Fibroblast of peridontal ligament (primary cell): ENCODE data around the gene BPIFB3.
"Not testable (repeated sequence)": the region's sequence is repeated elsewhere in the genome, so short reads cannot be mapped to it uniquely, and the experiment has no call there.

ENCODE experiments used
- DNase-seq: peaks from one replicate; pipeline ENCODE4 v3.0.0-alpha.2; 2010; ENCODE audit errors: extremely low read depth

BPIFB3 gene

DNA sequence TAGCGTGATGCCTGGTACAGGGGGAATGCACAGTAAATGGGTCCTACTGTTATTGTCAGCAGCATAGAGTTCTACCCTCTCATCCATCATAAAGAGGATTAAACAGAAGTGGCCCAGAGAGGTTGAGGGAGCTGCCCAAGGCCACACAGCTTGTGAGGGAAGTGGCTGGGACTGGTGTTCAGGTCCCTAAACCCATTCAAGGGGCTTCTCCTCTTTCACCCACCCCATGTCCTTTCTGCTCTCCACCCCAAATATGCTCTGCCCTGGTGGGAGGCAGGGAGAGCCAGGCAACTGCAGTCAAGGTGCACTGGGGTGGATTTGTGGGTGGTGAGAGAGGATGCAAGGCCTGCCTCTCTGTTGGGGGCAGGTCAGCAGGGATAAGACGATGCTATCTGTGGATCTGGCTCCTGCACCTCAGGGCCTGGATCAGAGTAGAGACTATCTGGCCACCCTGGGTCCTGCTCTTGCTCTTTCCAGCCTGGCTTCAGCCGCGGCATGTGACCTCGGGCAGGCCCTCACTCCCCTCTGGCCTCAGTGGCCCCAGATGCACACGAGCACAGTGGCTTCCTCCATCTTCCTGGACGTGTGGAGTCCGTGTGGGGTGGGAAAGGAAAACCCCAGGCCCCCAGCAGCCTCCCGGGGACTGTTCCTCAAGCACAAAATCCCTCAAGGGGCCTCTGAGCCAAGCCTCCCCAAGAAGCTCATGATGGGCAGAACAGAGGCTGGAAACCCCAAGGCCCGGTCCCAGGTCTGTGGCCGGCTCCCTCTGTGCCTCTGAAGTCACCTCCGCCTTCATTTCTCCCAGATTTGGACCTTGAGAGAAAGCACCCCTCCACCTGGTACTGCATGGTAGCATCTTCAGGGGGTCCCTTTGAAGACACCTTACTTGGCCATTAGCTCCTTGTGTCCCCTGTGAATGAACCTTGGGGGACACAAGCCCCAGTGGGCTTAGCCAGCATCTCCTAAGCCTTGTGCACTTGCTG lies 25.6 kb upstream of the BPIFB3 start:
- DNase-seq = no peak

DNA sequence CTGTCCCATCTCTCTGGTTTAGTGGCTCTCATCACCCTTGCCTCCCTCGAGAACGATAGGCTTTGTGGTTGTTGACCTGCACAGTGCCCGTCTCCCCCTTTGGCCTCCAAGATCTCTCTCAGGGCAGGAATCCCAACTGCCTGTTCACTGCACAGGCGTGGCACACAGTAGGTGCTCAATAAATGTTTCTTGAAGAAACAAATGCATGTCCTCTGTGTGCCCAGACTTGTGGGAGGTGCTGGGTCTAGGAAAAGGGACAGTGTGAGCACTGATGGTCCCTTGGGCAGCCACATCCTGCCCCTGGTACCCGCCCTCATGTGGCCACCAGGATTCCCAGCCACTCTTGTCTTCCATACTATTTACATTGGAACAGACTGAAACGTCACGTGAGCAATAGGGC lies 24.8 kb upstream of the BPIFB3 start:
- no peak for DNase-seq

DNA sequence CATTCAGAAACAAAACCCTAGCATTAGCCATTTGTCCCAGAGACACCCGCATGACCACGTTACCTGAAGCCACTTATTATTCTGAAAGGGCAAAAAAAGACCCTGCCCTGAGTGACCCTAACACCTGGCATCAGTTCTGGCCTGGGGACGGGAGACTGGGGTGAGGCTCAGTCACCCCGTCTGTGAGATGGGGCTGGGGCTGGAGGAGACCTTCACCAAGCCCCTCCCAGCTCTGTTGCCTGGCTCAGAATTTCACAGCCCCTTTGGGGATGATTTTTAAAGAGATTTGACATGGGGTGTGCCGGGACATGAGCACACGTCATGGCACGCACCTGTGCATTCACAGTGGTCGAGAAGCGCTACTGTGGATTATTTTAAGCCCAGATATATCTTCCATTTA lies 23.6 kb upstream of the BPIFB3 start:
- DNase-seq = no peak

DNA sequence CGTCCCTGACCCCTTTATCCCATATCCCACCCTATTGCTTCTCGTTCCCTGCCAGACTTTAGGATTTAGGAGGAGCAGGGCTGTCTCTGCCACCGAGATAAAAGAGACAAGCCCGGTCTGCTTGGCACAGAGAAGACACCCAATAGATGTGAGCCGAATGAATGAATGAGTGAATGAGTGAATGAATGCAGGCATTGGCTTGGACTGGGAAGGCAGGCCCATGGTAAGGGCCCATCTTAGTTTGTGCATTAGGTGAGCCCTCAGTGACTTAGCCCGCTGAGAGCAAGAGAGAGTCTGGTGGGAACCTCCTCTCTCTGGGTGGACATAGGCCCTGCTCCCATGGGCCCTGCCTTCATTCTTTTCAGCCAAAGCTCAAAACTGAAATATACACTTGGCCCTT lies 23.1 kb upstream of the BPIFB3 start:
- DNase-seq = no peak

DNA sequence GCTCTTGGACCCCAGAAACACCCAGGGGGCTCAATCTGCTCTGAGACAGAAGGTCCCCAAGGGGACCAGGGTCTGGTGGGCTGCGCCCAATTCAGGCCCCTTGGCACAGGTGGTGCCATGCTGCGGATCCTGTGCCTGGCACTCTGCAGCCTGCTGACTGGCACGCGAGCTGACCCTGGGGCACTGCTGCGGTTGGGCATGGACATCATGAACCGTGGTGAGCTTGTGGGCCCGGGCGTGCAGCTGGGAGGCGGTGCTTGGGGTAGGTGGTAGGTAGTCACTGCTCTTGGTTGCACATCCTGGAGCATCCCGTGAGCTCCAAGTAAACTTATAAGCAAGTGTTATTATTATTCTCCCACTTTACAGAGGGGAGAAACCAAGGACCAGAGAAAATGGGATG lies 22.2 kb upstream of the BPIFB3 start, which contains the start of gene BPIFB6:
BPIFB6 (plus strand) TSS at position 118 of the 400 bp plus-strand sequence; CDS start at position 118, 0 bp downstream.
- DNase-seq = no peak

DNA sequence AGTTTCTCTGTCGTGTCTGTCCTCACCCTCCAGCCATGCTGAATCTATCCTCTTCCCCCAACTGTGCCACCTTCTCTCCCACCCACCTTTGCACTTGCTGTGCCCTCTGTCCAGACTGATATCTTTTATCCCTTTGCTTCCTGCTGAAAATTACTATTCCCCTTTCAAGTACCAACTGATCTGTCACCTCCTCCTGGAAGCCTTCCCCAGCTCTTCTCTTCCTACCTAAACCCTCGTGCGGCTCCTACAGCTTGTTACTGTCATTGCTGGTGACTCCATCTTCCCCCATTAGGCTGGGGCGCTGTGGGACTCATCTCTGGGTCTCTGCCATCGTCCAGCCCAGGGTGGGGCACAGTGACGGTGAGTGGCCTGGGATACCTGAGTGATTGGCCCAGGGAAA lies 21.1 kb upstream of the BPIFB3 start:
- no peak for DNase-seq

DNA sequence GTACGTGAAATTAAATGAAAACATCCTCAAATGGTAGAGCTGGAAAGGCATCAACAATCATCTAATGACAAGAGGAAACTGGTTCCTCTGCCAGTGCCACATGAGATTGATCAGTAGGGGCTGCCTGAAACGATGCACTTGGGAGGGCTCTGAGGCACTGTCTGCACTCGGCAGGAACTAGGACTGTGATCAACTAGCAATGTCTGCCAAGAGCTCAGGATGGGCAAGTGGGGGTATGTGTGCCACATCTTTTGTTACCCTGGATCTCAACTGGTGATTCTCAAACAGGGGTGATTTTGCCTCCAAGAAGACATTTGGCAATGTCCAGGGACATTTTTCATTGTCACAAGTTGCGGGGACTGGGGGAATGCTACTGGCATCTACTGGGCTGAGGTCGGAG lies 20.3 kb upstream of the BPIFB3 start:
- DNase-seq = no peak

DNA sequence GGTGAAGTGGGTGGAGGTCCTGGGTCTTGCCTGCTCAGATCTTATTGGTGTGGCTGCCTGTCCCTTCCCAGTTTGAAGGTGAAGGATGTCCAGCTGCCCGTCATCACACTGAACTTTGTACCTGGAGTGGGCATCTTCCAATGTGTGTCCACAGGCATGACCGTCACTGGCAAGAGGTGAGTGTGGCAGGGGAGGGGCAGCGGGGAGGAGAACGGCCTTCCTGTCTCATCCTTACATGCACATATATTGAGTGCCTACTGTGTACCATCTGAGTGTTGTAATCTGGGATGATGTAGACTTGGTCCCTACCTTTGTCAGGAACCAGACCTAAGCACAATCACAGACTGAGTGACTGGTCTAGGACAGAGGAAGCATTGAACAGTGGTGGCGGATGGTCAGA lies 19.6 kb upstream of the BPIFB3 start:
- no peak for DNase-seq

DNA sequence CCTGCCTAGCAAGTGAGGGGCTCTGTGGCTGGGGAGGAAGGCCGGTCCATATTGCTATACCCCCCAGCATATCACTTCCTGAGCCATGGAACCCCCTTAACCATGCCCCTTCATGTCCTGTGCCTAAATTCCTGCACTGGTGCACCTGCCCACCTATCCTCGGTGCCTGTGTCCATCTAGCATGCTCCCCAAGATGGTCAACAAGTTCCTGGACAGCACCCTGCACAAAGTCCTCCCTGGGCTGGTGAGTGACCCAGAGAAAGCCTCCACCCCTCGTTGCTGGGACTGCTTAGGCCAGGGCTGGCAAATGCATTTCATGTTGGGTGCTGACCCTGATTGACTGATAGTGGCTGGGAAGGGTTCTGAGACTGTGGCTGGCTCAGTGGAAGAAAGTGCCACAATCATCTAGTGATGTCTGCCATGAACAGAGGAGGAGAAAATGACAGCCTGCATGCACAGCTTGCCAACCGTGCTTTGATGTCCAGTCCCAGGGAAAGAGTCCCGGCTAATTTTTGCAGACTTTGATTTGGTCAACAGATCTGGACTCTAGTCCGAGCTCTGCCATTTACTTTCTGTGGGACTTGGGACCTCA lies 18.7 kb upstream of the BPIFB3 start:
- no peak for DNase-seq

DNA sequence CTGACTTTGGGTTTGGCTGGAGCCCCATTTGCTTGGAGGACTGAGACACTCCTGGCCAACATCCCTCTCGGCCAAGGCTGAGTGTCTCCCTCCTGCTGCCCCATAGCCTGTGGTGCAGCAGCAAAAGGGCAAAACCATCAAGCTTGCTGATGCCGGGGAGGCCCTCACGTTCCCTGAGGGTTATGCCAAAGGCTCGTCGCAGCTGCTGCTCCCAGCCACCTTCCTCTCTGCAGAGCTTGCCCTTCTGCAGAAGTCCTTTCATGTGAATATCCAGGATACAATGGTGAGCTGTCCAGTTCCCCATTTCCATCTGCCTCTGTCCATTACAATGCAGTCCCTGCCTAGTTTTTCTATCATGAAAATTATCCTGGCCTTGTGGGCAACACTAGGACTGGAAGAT lies 16.2 kb upstream of the BPIFB3 start:
- DNase-seq = no peak

DNA sequence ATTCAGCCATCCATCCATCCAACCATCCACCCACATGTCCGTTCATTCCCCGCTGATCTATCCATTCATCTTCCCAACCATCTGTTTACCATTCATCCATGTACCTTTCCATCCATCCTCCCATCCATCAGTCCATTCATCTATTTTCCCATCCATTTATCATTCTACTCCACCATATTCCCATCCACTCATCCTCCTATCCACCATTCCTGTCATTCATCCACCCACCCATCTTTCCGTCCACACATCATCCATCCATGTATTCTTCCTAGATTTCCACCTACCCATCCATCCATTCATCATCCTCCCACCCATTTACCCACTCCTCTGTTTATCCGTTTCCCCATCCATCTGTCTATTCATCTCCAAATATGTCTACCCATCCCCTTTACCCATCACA lies 15.5 kb upstream of the BPIFB3 start:
- no peak for DNase-seq

DNA sequence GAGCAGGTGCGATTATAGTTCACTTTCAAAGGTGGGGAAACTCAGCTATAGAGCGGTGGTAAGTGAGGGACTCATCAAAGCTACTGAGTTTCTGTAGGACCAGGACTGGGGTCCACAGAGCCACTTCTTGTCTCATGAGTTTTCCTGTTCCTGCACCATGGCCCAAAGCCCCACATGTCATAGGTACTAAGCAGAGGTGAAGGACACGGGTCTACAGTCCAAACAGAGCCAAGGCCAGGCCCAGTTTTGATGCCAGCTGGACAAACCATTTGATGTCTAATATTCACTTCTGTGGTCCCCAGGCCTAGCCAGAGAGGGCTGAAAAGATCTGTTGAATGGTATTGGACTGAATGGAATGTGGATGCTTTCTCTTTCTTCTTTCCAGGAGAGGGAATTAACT lies 11.3 kb upstream of the BPIFB3 start:
- no peak for DNase-seq

DNA sequence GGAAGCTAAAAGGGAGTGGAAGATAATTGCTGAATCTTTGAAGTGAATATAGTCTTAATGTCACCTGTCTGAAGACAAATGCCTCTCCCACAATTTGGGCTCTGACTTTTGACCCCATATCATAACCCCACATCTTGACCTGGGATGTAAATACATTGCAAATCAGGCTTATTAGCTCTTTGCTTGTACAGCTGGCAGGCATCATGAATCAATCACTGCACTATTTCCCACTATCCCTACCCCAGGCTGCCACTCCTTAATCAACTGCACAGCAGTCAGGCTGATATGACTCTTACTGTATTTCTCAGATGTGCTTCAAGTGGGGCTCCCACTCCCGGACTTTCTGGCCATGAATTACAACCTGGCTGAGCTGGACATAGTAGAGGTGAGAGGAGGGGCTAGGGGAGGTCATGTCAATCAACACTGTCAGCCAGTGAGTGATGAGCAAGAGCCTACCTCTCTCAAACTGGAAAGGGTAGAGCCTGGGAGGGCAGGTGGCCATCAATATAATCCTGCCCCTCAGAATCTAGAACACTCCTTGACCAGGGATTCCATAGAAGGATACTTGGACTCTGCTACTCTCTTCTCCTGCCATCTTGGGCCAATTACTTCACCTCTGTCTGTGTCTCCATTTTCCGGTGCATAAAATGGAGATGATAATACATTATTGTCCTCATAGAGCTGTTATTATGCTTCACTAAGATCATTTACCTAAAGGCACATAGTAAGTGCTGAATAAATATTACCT lies 10.5 kb upstream of the BPIFB3 start:
- no peak for DNase-seq

DNA sequence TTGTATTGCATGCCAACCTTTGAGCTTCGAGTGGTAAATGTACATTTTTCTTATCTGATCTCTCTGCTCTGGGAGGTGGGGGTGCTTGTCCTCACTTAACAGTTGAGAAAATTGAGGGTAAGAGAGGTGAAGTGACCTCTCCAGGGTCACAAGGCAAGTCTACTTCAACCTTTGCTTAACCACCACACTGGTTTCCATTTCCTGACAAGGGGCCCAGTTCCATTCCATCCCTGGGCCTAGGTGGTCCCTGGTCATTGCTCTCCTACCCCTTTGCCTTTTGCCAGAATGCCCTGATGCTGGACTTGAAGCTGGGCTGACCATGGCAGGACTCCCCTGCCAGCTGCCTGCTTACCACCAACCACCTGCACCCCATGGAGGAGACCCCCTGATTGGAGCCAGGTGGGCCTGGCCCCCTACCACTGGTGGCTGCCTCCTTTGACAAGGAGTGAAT lies 9.9 kb upstream of the BPIFB3 start:
- no peak for DNase-seq

DNA sequence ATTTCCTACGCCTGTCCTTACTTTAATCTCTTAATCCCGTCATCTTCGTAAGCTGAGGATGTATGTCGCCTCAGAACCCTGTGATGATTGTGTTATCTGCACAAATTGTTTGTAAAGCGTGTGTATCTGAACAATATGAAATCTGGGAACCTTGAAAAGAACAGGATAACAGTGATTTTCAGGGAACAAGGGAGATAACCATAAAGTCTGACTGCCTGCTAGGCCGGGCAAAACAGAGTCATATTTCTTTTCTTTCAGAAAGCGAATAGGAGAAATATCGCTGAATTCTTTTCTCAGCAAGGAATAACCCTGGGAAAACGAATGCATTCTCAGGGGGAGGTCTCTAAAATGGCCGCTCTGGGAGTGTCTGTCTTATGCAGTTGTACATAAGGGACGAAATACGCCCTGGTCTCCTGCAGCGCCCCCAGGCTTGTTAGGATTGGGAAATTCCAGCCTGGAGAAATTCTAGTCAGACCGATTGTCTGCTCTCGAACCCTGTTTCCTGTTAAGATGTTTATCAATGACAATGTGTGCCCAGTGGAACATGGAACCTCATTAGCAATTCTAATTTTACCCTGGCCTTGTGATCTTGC lies 8.5 kb upstream of the BPIFB3 start:
- not testable (repeated sequence) for DNase-seq

DNA sequence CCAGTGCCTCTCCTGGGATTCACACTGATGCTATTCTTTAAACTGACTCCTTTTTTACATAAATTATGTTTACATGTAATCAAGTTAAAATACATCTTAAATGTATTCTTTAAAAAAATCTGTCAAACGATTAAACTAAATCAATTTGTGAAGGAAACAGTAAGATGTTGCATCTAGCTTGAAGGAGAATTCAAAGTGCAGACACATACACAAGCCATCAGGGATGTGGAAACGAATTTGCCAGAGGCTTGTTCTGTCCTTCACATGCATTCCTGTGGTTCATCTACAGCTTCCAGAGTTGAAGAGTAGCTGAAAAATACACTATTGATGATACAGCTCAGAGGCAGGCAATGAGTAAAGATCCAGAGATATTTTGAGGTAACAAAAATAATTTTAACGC lies 7.3 kb upstream of the BPIFB3 start:
- no peak for DNase-seq

DNA sequence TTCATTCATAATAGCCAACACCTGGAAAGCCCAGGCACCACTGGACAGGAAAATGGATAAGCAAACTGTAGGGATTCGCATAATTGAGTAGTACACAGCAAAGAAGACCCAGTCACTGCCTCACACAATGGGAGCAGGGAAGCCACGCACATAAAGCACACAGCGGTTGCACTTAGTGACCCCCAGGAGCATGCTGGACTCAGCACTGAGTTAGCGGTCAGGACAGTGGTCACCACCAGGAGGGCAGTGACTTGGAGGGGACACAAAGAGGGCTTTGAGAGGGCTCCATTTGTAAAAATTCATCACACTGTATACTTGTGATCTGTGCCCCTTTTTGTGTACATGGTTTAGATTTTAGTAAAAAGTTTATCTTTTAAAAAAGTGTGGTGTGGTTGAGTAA lies 2.4 kb upstream of the BPIFB3 start:
- no peak for DNase-seq

DNA sequence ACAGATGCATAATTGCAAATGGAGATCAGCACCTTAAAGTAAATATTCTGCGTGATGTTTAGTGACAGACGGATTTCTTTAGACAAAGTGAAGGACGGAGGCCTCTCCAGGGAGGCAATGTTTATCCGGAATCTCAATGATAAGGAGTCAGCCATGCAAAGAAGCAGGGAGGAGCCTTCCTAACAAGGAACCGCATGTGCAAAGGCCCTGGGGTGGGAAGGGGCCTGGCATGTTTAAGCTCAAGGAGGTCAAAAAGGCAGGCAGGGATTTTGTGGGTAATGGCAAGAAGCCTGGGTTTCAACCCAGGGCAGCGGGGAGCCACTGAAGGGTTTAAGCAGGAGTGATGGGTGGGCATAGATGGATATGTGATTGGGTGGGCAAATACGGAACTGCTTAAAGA lies 678 bp downstream of the BPIFB3 start:
- no peak for DNase-seq

DNA sequence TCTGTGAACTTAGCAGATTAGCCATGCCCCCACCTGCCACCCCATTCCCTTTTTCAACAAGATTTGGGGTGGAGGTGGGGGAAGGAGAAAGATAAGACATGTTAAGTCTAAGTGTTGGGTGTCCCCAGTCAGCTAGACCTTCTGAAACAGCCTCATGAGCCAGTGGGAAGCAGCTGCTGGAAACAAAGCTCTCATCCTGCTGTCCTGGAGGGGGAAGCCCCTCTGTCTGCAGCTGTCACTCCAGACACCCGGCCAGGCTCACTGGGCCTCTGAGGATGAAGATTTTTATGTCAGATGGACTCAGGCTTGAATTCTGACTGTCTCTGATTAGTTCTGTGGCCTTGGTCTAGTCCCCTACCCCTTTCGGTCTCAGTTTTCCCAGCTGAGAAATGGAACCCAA lies 1.1 kb downstream of the BPIFB3 start:
- DNase-seq = no peak

DNA sequence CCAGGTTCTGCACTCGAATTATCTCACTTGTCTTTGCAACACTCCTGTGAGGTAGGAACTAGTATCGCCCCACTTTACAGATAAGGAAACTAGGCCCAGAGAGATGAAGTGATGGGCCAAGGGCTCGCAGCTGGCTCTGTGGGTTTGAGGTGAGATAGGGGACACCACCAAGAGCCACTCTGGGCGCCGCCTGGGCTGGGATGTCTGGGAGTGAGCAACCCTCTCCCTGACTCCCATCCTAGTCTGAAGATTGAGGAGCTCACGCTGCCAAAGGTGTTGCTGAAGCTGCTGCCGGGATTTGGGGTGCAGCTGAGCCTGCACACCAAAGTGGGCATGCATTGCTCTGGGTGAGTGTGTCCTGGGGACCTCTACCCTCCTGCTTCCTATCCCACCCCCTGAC lies 5.4 kb downstream of the BPIFB3 start:
- no peak for DNase-seq

DNA sequence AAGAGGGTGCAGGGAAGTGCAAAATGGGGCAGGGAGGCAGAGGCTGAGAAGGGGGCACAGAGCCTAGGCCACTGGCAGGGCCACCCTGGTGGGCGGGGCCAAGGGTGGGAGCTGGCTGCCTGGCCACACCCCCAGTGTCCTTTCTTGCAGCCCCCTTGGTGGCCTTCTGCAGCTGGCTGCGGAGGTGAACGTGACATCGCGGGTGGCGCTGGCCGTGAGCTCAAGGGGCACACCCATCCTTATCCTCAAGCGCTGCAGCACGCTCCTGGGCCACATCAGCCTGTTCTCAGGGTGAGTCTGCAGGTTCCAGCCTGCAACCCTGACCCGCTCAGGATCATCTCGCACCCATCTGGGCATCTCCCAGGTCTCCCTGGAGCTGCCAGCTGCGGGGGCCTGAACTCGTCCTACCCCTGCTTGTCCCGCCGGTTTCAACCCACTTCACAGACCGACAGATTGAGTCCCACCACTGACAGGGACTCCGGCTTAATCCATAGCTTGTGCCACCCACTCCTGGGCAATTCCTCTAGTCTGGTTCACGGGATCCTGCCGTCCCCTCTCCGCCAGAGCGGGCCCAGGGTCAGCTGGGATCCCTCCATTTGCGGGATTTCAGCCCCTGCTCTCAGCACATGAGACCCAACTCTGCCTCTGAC lies 6.2 kb downstream of the BPIFB3 start:
- DNase-seq = no peak

DNA sequence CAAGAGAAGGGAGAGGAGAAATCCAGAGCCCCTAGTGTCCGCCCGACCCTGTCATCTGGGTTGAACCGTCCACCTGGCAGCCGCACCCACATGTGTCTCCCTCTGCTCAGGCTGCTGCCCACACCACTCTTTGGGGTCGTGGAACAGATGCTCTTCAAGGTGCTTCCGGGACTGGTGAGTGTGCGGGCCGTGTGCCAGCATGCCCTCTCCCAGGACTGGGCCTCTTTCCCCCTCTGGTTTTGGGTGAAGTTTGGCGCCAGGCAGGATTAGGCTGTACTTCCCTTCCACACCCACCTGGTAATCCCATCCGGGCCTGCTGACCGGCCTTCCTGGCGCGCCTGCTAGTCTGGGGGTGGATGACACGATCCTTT lies 7.9 kb downstream of the BPIFB3 start:
- DNase-seq = no peak
